Uterus (tissue), 4 donors: ENCODE measurements around the gene CD151. TPM values are rescaled to one million over a fixed set of nuclear protein-coding genes. Genes with fewer than 3 reads are reported as not detected.
A peak's percentile ranks its signal among the peaks of the same experiment; 100 is the strongest.

Experiments used
- DNase-seq, 2 donors: peaks; one replicate each; pipeline ENCODE4 v3.0.0-alpha.2; 2019 to 2020
- H3K27ac ChIP-seq, 2 donors: fragments of 200-600 bp; sonication (generic); 1 replicate in 1 of 2; 2 replicates in 1 of 2; pipeline ENCODE4 v1.5.1; 2016 to 2018
- H3K27me3 ChIP-seq, 2 donors: fragments of 200-600 bp; sonication (generic); one replicate each; pipeline ENCODE4 v1.5.1; 2018 to 2019; ENCODE audit warnings: control low read depth in 1 of 2
- H3K36me3 ChIP-seq, 2 donors: fragments of 200-600 bp; sonication (generic); one replicate each; pipeline ENCODE4 v1.5.1; 2019; ENCODE audit warnings: control low read depth in 1 of 2
- H3K4me1 ChIP-seq, 2 donors: fragments of 200-600 bp; sonication (generic); one replicate each; pipeline ENCODE4 v1.5.1; 2018 to 2019; ENCODE audit warnings: control low read depth in 1 of 2
- H3K4me3 ChIP-seq, 2 donors: fragments of 200-600 bp; sonication (generic); 1 replicate in 1 of 2; 2 replicates in 1 of 2; pipeline ENCODE4 v1.5.1; 2018 to 2019; ENCODE audit warnings: mild to moderate bottlenecking in 1 of 2
- H3K9me3 ChIP-seq, 2 donors: fragments of 200-600 bp; sonication (generic); one replicate each; pipeline ENCODE4 v1.5.1; 2019; ENCODE audit warnings: control low read depth in 1 of 2
- CTCF ChIP-seq, 4 experiments: fragments of 200-600 bp in 2 of 4; fragments of 450-650 bp in 2 of 4; sonication (generic) in 2 of 4; IDR thresholded peaks; one replicate each; pipeline ENCODE4 v1.5.1; 2016 to 2019; ENCODE audit warnings: antibody characterized with exemption in 4 of 4, mild to moderate bottlenecking in 2 of 4, moderate library complexity in 1 of 4
- POLR2A ChIP-seq, 2 donors: fragments of 450-650 bp; IDR thresholded peaks; one replicate each; pipeline ENCODE4 v1.6.1; 2016; ENCODE audit warnings: antibody characterized with exemption in 2 of 2, mild to moderate bottlenecking in 1 of 2, moderate library complexity in 1 of 2
- intact Hi-C: fragments of 100-400 bp; cut with DNase I; formaldehyde crosslinking; loops from one replicate; pipeline ENCODE4 v1.15.1; 2023; ENCODE audit warnings: low total_unique reads
- total RNA-seq, 4 donors: library from RNA; depleted of rRNA in 3 of 4; stranded (reverse); fragments of >200 nt in 3 of 4; gene quantifications; one replicate each; pipeline versions ENCODE4 v1.1.0 to v1.2.4, GENCODE V29; 2014 to 2023
- donor health status: DM: yes; HTN: yes; CAD: no.

The CD151 gene
- total RNA-seq, 4 donors from 2014 or later, result 76.8 to 382 (median 259) TPM

- H3K36me3 ChIP-seq, result no peaks in the 10 kb centered on the region
- DNase-seq, result no peak
- peak overlapping the region; percentile 87 to 90 for H3K27ac ChIP-seq
- H3K9me3 ChIP-seq, result no peaks in the 10 kb centered on the region
- H3K4me3 ChIP-seq, result peak overlapping the region; percentile 61 to 79
- TF ChIP-seq CTCF (IDR thresholded peaks at IDR 0.05) (no peak), POLR2A (IDR thresholded peaks at IDR 0.05) (no peak)
- H3K4me1 ChIP-seq, result peaks cover 6 to 22% of the 10 kb centered on the region in 2 donors
- H3K27me3 ChIP-seq, result no peaks in the 10 kb centered on the region
- intact Hi-C loops, result no loop called here
Observed at GRCh38 chr11:794766-795633, 37.8 kb upstream of the CD151 start.

GRCh38 chr11:795634-796564 is 36.9 kb upstream of the CD151 start:
- Histone ChIP-seq H3K36me3 (no peaks in the 10 kb centered on the region), H3K4me3 (peak overlapping the region; percentile 61 to 79), H3K4me1 (peaks cover 6 to 22% of the 10 kb centered on the region in 2 donors), H3K27ac (peak overlapping the region; percentile 87 to 90), H3K27me3 (no peaks in the 10 kb centered on the region), H3K9me3 (no peaks in the 10 kb centered on the region)
- intact Hi-C loops, result no loop called here
- DNase-seq, result peak; percentile 77 to 80
- TF ChIP-seq CTCF (IDR thresholded peaks at IDR 0.05), result no peak
- TF ChIP-seq POLR2A (IDR thresholded peaks at IDR 0.05), result peak in 1 of 2 donors; percentile 29

GRCh38 chr11:796565-797295 is 36.0 kb upstream of the CD151 start:
- Histone ChIP-seq H3K4me3 (peak overlapping the region; percentile 61 to 79), H3K36me3 (no peaks in the 10 kb centered on the region), H3K27ac (peak overlapping the region; percentile 87 to 90), H3K9me3 (no peaks in the 10 kb centered on the region), H3K4me1 (peaks cover 6 to 22% of the 10 kb centered on the region in 2 donors), H3K27me3 (no peaks in the 10 kb centered on the region)
- intact Hi-C loops, result no loop called here
- TF ChIP-seq CTCF (IDR thresholded peaks at IDR 0.05) (no peak), POLR2A (IDR thresholded peaks at IDR 0.05) (no peak)
- no peak for DNase-seq

- no peaks in the 10 kb centered on the region for H3K27me3 ChIP-seq
- H3K27ac ChIP-seq, result peak overlapping the region; percentile 87 to 90
- peaks cover 6 to 22% of the 10 kb centered on the region in 2 donors for H3K4me1 ChIP-seq
- intact Hi-C loops, result no loop called here
- DNase-seq, result peak; percentile 77 to 78
- no peak for TF ChIP-seq CTCF (IDR thresholded peaks at IDR 0.05)
- H3K4me3 ChIP-seq, result peak overlapping the region; percentile 61 to 79
- H3K9me3 ChIP-seq, result no peaks in the 10 kb centered on the region
- no peaks in the 10 kb centered on the region for H3K36me3 ChIP-seq
Observed at GRCh38 chr11:797296-798092, 35.3 kb upstream of the CD151 start.
